Liver (tissue), 9 donors: ENCODE data around the gene KDM2A. TPM values are rescaled to one million over a fixed set of nuclear protein-coding genes. Genes with fewer than 3 reads are reported as not detected.

ENCODE experiments used
- DNase-seq: peaks from one replicate; pipeline ENCODE4 v3.0.0-alpha.2; 2017; ENCODE audit warnings: low spot score
- H3K27ac ChIP-seq, 2 donors: one replicate each; pipeline ENCODE4 v1.7.0; 2013; ENCODE audit warnings: inconsistent platforms in 2 of 2, low read length in 2 of 2, control low read depth in 1 of 2, low read depth in 1 of 2, mild to moderate bottlenecking in 1 of 2
- H3K27me3 ChIP-seq, 4 donors: one replicate each; pipeline versions ENCODE4 v1.6.1 to v1.7.0; 2013; ENCODE audit warnings: low read length in 3 of 4, inconsistent platforms in 1 of 4, mild to moderate bottlenecking in 1 of 4, moderate library complexity in 1 of 4; ENCODE audit not compliant: control insufficient read depth in 4 of 4, insufficient read depth in 4 of 4
- H3K36me3 ChIP-seq, 4 donors: one replicate each; pipeline versions ENCODE4 v1.6.1 to v1.7.0; 2013; ENCODE audit warnings: low read length in 3 of 4, mild to moderate bottlenecking in 3 of 4, low read depth in 1 of 4, moderate library complexity in 1 of 4; ENCODE audit not compliant: control insufficient read depth in 4 of 4, insufficient read depth in 3 of 4
- H3K4me1 ChIP-seq, 4 donors: one replicate each; pipeline versions ENCODE4 v1.6.1 to v1.7.0; 2013; ENCODE audit warnings: low read length in 3 of 4, mild to moderate bottlenecking in 3 of 4, moderate library complexity in 1 of 4; ENCODE audit not compliant: control insufficient read depth in 4 of 4, insufficient read depth in 4 of 4
- H3K4me3 ChIP-seq, 3 donors: one replicate each; pipeline versions ENCODE4 v1.6.1 to v1.7.0; 2013; ENCODE audit warnings: low read length in 3 of 3, control low read depth in 1 of 3, low read depth in 1 of 3, mild to moderate bottlenecking in 1 of 3
- H3K9ac ChIP-seq, 2 donors: one replicate each; pipeline ENCODE4 v1.7.0; 2013; ENCODE audit warnings: low read length in 2 of 2, mild to moderate bottlenecking in 2 of 2, moderate library complexity in 2 of 2, control low read depth in 1 of 2, low read depth in 1 of 2
- H3K9me3 ChIP-seq, 4 donors: one replicate each; pipeline versions ENCODE4 v1.6.1 to v1.7.0; 2013; ENCODE audit warnings: low read length in 3 of 4; ENCODE audit not compliant: control insufficient read depth in 4 of 4
- ATF3 ChIP-seq: IDR thresholded peaks from 2 replicates; pipeline ENCODE4 v1.6.1; 2016; ENCODE audit warnings: antibody characterized with exemption
- EGR1 ChIP-seq, 2 donors: IDR thresholded peaks; 2 replicates each; pipeline ENCODE4 v1.6.1; 2016 to 2018; ENCODE audit warnings: antibody characterized with exemption in 2 of 2, low read depth in 2 of 2
- FOXA1 ChIP-seq: IDR thresholded peaks from 2 replicates; pipeline ENCODE4 v1.6.1; 2016; ENCODE audit warnings: antibody characterized with exemption
- FOXA2 ChIP-seq: IDR thresholded peaks from 2 replicates; pipeline ENCODE4 v1.6.1; 2016; ENCODE audit warnings: antibody characterized with exemption
- GABPA ChIP-seq, 2 donors: IDR thresholded peaks in 1 of 2; conservative IDR thresholded peaks in 1 of 2; 2 replicates each; pipeline ENCODE4 v1.6.1; 2016; ENCODE audit warnings: antibody characterized with exemption in 2 of 2, mild to moderate bottlenecking in 1 of 2, moderate library complexity in 1 of 2
- HNF4A ChIP-seq, 2 donors: conservative IDR thresholded peaks; 2 replicates each; pipeline ENCODE4 v1.6.1; 2016; ENCODE audit warnings: antibody characterized with exemption in 2 of 2, mild to moderate bottlenecking in 2 of 2
- HNF4G ChIP-seq: IDR thresholded peaks from 2 replicates; pipeline ENCODE4 v1.6.1; 2016; ENCODE audit warnings: antibody characterized with exemption
- JUND ChIP-seq, 2 donors: IDR thresholded peaks; 2 replicates each; pipeline ENCODE4 v1.6.1; 2016; ENCODE audit warnings: antibody characterized with exemption in 2 of 2
- NR2F2 ChIP-seq: IDR thresholded peaks from 2 replicates; pipeline ENCODE4 v1.6.1; 2016; ENCODE audit warnings: antibody characterized with exemption
- RAD21 ChIP-seq, 2 donors: IDR thresholded peaks; 2 replicates each; pipeline ENCODE4 v1.6.1; 2016; ENCODE audit warnings: antibody characterized with exemption in 2 of 2, mild to moderate bottlenecking in 2 of 2
- RXRA ChIP-seq, 2 donors: IDR thresholded peaks; 2 replicates each; pipeline ENCODE4 v1.6.1; 2017 to 2018; ENCODE audit warnings: antibody characterized with exemption in 2 of 2, mild to moderate bottlenecking in 1 of 2
- SP1 ChIP-seq: IDR thresholded peaks from 2 replicates; pipeline ENCODE4 v1.6.1; 2018; ENCODE audit warnings: antibody characterized with exemption, mild to moderate bottlenecking
- YY1 ChIP-seq: IDR thresholded peaks from 2 replicates; pipeline ENCODE4 v1.6.1; 2016; ENCODE audit warnings: antibody characterized with exemption, mild to moderate bottlenecking
- WGBS: extraction: QIAGEN DNeasy Blood & Tissue Kit; methylation state at CpG from one replicate; pipeline ENCODE4 v1.1.7; 2013; 5-methylcytosine and 5-hydroxymethylcytosine counted together
- polyA plus RNA-seq, 2 donors: library from polyadenylated mRNA; stranded (reverse) in 1 of 2; unstranded in 1 of 2; fragments of 200-250 nt in 1 of 2; fragments of >200 nt in 1 of 2; fragmentation: Nextera tagmentation in 1 of 2; extraction: Ambion mirVana in 1 of 2; gene quantifications; one replicate each; pipeline versions ENCODE4 v1.2.1 to v1.2.3, GENCODE V29; 2013 to 2015
- total RNA-seq, 2 donors: library from RNA; depleted of rRNA; stranded (reverse); fragments of >200 nt; gene quantifications; one replicate each; pipeline ENCODE4 v1.2.3, GENCODE V29; 2014
- TF ChIP-seq, protein P1 (sequence below): IDR thresholded peaks from 2 replicates; pipeline ENCODE4 v1.6.1; 2016; ENCODE audit warnings: antibody characterized with exemption, mild to moderate bottlenecking
- TF ChIP-seq, protein P2 (sequence below): IDR thresholded peaks from 2 replicates; pipeline ENCODE4 v1.6.1; 2016; ENCODE audit warnings: antibody characterized with exemption
- TF ChIP-seq, protein P3 (sequence below): fragments of 150-350 bp; IDR thresholded peaks from 2 replicates; pipeline ENCODE4 v1.5.1; 2017; ENCODE audit warnings: improper control_type of control experiment, low read depth, low read length; ENCODE audit not compliant: missing input control
- donor health status: healthy.
- donor health status: healthy.
- donor health status: healthy.
- donor health status: healthy.
- donor health status: healthy.

Gene KDM2A
- total and polyA plus RNA-seq, 4 donors: 8.3 to 44.9 (median 22.4) TPM

- Histone ChIP-seq H3K27ac (no peak overlapping the region), H3K9ac (no peak overlapping the region), H3K4me3 (no peak overlapping the region), H3K36me3 (peaks cover 0 to 4% (median 3%) of the 10 kb centered on the region in 4 donors), H3K9me3 (no peaks in the 10 kb centered on the region), H3K27me3 (no peaks in the 10 kb centered on the region), H3K4me1 (peaks cover 0 to 24% (median 13%) of the 10 kb centered on the region in 4 donors)
- WGBS: 91% methylated on average over 7 of the region's 7 CpGs
- TF ChIP-seq JUND (IDR thresholded peaks at IDR 0.05) (no peak), SP1 (no peak), NR2F2 (no peak), EGR1 (IDR thresholded peaks at IDR 0.05; ENCODE audit: low read depth in 2 of 2) (no peak), HNF4A (conservative IDR thresholded peaks at IDR 0.05) (no peak), YY1 (no peak), GABPA (IDR thresholded peaks at IDR 0.05 in 1 of 2, conservative IDR thresholded peaks at IDR 0.05 in 1 of 2) (no peak), HNF4G (no peak), RAD21 (IDR thresholded peaks at IDR 0.05) (no peak), FOXA2 (no peak), RXRA (IDR thresholded peaks at IDR 0.05) (no peak), FOXA1 (no peak), ATF3 (no peak)
- TF ChIP-seq, protein P1, sequence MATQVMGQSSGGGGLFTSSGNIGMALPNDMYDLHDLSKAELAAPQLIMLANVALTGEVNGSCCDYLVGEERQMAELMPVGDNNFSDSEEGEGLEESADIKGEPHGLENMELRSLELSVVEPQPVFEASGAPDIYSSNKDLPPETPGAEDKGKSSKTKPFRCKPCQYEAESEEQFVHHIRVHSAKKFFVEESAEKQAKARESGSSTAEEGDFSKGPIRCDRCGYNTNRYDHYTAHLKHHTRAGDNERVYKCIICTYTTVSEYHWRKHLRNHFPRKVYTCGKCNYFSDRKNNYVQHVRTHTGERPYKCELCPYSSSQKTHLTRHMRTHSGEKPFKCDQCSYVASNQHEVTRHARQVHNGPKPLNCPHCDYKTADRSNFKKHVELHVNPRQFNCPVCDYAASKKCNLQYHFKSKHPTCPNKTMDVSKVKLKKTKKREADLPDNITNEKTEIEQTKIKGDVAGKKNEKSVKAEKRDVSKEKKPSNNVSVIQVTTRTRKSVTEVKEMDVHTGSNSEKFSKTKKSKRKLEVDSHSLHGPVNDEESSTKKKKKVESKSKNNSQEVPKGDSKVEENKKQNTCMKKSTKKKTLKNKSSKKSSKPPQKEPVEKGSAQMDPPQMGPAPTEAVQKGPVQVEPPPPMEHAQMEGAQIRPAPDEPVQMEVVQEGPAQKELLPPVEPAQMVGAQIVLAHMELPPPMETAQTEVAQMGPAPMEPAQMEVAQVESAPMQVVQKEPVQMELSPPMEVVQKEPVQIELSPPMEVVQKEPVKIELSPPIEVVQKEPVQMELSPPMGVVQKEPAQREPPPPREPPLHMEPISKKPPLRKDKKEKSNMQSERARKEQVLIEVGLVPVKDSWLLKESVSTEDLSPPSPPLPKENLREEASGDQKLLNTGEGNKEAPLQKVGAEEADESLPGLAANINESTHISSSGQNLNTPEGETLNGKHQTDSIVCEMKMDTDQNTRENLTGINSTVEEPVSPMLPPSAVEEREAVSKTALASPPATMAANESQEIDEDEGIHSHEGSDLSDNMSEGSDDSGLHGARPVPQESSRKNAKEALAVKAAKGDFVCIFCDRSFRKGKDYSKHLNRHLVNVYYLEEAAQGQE: no peak
- TF ChIP-seq, protein P2, sequence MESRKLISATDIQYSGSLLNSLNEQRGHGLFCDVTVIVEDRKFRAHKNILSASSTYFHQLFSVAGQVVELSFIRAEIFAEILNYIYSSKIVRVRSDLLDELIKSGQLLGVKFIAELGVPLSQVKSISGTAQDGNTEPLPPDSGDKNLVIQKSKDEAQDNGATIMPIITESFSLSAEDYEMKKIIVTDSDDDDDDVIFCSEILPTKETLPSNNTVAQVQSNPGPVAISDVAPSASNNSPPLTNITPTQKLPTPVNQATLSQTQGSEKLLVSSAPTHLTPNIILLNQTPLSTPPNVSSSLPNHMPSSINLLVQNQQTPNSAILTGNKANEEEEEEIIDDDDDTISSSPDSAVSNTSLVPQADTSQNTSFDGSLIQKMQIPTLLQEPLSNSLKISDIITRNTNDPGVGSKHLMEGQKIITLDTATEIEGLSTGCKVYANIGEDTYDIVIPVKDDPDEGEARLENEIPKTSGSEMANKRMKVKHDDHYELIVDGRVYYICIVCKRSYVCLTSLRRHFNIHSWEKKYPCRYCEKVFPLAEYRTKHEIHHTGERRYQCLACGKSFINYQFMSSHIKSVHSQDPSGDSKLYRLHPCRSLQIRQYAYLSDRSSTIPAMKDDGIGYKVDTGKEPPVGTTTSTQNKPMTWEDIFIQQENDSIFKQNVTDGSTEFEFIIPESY: no peak
- TF ChIP-seq, protein P3, sequence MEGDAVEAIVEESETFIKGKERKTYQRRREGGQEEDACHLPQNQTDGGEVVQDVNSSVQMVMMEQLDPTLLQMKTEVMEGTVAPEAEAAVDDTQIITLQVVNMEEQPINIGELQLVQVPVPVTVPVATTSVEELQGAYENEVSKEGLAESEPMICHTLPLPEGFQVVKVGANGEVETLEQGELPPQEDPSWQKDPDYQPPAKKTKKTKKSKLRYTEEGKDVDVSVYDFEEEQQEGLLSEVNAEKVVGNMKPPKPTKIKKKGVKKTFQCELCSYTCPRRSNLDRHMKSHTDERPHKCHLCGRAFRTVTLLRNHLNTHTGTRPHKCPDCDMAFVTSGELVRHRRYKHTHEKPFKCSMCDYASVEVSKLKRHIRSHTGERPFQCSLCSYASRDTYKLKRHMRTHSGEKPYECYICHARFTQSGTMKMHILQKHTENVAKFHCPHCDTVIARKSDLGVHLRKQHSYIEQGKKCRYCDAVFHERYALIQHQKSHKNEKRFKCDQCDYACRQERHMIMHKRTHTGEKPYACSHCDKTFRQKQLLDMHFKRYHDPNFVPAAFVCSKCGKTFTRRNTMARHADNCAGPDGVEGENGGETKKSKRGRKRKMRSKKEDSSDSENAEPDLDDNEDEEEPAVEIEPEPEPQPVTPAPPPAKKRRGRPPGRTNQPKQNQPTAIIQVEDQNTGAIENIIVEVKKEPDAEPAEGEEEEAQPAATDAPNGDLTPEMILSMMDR: no peak
- no peak for DNase-seq
Measured at GRCh38 chr11:67290801-67291200, 171.7 kb downstream of the KDM2A start.
